GM18861 (cell line): ENCODE data around the gene RAP2C.

Experiments
- ATAC-seq: cut with Tn5 transposase; IDR thresholded peaks from one replicate; pipeline ENCODE4 v1.9.1; 2021; ENCODE audit not compliant: unreplicated experiment

The RAP2C gene

DNA sequence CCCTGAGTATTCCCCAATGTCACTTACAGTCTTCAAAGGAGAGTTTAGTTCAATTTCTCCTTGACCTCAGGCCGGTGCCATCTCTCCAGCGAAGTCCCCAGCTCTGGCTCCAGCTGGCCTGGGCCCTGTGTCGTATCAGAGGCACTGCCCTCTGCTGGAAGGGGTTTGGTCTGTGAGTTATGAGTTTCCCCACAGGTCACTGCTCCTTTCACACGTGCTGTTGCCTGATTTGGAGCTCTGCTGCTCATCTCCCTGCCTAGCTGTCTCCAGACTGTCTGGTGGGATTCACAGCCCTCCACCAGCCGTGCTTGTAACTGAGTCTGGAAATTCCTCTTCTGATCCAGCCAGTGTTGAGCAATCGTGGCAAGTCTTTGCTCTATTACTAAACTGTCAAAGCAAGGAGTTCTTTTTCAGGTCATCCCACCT lies at the start of gene RAP2C:
RAP2C (minus strand) TSS at position 105 of the 426 bp plus-strand sequence. CDS start 2,179 bp downstream, outside the sequence.
- peak; percentile 70 for ATAC-seq

DNA sequence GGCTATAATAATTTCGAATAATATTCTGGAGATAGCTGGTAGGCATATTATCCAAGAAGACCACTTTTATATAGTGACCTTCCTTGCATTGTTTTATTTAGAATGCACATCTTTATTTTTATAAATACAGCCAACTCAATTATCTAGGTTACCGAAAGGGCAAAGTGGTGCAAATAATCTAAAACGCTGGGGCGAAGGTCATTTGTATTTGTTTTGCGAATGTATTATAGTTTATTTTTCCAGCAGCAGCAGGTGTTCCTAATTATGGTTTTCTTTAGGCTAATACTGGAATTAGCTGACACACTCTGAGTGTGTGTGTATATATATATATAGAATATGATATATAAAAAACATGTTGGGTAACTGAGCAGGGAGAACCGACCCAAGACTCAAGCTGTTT lies 48.1 kb upstream of the RAP2C start:
- no peak for ATAC-seq

DNA sequence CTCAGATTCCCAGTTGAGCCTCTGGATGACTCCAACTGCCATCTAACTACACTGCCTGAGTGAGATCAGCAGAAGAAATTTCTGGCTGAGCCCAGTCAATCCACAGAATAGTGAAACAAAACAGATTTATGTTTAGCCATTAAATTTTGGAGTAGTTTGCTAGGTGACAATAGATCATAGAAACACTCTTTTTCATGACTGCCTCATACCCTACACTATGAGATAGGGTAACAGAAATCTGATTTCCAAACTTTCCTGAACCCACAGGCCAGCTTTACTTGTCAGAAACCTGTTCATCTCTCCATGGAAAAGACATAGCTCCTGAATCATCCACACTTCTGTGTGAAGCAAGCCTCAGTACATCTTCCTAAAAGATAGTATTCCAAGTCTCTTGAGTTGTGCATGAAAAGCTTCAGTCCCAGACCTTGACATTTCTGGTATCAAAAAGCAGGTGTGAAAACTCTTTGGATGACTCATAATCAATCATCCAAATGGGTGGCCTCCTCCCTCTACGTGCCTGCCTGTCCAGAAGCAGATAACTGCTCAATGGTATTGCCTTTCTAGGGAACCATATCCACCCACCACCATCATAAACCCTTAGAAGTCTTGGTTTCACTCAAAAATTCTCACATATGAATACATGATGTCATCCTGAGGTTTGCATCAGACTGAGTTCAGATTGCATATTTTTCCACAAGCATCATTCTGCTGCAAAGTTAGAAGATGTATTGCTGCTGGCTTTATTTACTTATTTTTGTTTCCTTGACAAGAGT lies 47.5 kb upstream of the RAP2C start:
- no peak for ATAC-seq

DNA sequence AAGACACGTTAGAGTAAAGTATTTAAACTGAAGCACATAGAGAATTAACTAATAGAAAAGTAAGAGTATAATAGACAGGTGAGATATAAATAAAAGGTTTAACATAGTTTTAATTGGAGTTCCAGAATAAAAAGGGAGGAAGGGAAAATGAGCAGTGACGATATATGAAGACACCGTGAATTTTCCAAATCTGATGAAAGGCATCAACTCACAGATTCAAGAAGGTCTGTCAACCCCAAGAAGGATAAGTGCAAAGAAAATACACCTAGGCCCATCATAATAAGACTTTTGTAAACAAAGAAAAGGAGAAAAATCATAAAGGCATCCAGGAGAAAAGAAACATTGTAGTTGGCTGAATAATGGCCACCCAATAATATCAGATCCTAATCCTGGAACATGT lies 43.9 kb upstream of the RAP2C start:
- no peak for ATAC-seq

DNA sequence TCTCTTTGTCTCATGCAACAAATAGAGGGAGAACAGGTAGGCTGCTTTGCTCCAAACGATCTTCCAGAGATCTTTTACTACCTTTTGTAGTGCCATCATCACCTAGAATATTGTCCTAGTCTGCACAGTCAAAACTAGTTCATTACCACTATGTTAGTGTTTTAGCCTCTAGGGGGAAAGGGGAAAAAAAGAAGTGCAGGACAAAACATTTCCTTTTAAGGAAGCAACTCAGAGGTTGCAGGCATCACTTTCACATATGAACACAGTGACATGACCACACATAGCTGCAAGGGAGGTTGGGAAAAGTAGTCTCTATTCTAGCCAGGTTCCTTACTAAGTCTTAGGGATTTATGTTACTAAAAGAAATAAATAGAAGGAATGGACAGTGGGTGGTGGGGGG lies 39.3 kb upstream of the RAP2C start:
- ATAC-seq = no peak

DNA sequence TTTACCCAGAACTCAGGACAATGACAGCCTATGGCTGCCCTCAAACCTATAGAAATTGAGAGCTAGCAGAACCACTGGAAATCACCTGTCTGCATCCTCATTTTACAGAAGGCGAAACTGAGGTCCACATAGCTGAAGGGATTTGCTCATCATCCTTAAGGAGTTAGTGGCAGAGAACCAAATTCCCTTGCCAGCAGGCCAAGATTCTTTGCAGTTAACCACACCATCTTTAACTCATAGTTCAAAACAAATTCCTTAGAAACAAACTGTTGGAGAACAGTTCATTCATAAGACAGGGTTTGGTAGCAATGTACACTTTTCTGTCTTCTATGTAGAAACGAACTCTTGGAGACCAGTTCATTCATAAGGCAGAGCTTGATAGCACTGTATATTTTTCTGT lies 37.9 kb upstream of the RAP2C start:
- no peak for ATAC-seq

DNA sequence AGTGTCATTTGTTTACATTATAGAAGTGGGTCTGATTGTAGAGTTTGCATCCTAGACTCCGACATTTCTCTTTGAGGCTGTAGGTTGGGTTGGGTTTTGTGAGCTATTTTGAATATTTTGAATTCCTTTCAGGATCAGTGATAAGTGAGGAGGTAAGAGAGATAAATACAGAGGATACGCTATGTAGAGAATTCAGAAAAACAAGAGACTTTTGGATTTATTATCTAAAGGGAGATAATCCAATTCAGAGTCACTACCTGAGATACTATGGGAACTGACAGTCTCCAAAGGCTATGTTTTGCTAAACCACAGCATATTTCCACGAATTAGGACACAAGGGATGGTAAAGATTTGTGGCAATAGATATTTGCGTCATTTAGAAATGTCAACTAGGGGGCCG lies 16.9 kb upstream of the RAP2C start:
- ATAC-seq = no peak

DNA sequence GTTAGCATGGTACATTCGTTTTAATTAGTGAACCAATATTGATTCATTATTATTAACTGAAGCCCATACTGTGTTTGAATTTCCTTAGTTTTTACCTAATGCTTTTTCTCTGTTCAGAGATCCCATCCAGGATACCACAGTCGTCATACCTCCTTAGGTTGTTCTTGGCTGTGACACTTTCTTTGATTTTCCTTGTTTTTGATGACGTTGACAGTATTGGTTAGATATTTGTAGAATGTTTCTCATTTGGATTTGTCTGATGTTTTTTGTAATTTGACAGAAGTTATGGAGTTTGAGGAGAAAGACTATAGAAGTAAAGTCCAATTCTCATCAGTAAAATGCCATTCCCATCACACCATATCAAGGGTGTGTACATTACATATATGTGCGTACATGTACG lies 16.2 kb upstream of the RAP2C start:
- no peak for ATAC-seq

DNA sequence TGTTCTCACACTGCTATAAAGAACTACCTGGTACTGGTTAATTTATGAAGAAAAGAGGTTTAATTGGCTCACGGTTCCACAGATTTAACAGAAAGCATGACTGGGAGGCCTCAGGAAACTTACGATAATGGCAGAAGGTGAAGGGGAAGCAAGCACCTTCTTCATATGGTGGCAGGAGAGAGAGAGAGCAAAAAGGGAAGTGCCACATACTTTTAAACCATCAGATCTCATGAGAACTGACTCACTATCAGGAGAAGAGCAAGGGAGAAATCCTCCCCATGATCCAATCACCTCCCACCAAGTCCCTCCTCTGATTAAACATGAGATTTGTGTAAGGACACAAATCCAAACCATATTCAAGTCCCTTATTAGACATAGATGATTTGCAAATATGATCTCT lies 12.3 kb upstream of the RAP2C start:
- no peak for ATAC-seq

DNA sequence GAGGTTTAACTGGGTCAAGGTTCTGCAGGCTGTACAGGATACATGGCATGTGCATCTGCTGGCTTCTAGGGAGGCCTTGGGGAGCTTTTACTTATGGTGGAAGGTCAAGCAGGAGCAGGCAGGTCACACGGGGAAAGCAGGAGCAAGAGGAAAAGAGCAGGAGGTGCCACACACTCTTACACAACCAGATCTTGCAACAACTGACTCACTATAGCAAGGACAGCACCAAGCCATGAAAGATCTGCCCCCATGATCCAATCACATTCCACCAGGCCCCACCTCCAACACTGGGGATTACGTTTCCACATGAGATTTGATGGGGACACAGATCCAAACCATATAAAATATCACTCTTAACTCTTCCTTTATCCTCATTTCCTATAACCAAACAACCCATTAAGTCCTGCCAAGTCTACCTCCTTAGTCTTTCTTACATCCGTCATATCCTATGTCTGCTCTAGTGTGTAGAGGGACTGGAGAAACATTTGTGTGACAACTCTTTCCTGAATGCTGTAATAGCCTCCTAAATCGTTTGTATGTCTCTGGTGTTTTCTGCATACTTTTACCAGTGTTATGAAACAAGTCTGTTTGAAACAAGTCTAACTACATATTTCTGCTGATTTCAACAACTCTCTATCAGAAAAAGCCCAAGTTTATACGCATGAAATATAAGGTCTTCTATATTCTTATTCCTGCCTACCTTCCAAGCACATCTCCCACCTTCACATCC lies 8.3 kb upstream of the RAP2C start:
- no peak for ATAC-seq

DNA sequence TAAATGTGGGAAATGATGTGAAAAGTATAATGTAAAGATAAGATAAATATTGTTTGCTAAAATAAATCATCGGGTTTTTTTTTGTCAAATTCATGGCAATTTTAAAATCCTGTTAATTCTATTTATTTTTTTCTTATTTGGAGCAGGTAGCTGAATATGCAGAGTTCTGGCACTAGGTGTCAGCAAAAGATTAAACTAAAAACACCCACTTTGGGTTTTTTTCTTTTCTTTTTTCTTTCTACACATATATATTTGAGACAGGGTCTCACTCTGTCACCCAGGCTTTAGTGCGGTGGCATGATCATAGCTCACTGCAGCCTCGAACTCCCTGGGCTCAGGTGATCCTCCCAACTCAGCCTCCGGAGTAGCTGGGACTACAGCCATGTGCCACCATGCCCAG lies 6.9 kb upstream of the RAP2C start:
- no peak for ATAC-seq

DNA sequence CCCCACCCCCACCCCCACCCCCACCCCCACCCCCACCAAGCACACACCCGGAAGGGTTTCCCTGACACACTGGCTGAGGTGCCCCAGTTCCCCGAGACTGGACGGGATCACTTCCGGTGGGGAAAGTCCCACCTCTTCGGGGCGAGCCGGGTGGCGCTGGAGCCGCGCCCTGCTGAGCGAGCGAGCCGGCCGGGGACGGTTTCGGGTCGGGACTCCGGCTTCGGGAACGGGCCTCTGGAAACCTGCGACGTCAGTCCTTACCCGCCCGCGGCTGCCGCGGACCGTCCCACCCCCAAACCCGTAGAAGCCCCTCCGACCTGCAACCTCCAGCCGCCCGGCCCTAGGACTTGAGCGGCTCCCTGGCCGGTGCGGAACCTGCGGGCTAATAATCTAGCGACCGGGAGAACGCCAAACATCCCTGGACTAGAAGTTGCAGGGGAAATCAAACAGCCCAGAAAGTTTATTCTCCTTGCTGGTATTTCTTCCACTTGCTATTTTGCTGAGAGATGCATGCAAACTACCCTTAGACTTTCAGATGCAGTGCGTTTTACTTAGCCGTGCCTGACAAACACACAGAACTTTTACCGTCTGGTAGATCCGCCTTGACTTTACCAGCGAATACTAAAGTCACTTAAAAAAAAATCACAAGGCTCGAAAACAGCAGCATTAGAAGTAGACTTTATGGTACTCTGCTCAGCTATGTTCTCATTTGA lies 991 bp downstream of the RAP2C start:
- ATAC-seq = peak; percentile 30

DNA sequence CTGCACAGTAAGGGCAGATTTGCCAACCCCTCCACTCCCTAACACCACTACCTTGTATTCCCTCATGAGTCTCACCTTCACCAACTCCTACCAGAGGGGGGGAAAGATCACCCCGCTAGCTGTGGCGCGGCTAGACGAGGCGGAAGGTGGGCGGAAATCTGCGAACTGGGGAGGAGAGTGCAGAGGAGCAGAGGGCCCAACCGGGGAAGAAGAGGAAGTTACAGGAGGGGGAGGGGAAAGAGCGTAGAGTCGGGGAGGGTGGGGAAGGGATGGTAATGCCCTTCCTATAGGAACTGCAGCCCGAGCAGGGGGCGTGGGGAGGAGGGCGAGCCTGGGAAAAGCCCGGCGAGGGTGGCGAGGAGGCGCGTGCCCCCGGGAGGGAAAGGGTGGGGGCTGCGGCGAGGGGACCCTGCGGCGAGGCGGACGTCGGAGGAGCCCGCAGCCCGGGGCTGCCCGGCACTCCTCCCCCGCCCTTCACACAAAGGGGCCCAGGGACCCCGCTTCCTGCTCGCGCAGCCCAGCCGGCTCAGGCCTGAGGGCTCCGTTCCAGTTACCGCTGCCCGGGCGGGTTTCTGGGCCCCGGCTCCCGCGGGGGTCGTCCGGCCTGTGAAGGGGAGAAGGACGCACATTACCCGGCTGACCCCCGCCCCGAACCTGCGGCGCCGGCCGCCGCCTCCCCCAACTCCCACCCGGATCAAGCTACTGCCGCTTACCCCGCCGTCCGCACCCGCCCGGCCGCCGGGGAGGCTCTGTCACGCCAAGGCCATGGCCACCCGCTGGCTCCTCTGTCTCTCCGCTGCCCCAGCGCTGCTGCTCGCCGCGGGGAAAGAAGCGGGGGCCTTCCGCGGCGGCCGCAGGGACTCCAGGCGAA lies 1.8 kb downstream of the RAP2C start:
- ATAC-seq = peak; percentile 37

DNA sequence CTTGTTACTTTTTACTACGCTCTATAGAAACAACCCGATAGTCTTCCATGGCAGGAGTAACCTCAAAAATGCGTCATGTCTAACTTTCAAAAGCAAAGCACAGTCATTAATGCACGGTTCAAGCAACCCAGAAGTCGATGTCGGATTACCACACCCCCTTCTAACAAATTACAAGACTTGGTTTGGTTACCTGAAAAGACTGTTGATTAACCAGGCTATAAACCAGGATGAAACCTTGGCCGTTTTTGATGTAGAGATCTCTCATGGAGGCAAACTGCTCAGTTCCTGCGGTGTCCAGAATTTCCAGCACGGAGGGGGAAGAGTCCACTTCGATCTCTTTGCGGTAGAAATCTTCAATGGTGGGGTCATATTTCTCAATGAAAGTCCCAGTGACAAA lies 2.4 kb downstream of the RAP2C start:
- ATAC-seq = no peak

DNA sequence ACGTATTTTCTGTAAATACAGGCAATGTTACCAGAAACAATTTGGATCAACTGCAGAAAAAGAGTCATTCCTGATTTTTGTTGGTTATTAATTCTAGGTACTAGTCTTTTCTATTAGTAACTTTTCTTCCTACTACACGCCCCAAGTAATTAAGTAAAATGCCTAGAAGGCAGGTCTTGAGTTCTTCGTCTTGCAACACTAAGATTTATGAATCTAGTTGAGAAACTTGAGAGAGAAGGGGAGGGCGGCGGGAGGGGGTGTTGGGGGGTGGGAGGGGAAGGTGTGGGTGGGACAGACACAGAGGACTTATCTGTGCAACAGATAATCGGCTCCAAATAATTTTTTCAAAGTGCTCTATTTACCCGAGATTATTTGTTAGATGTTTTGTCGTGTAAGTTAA lies 3.0 kb downstream of the RAP2C start:
- no peak for ATAC-seq

DNA sequence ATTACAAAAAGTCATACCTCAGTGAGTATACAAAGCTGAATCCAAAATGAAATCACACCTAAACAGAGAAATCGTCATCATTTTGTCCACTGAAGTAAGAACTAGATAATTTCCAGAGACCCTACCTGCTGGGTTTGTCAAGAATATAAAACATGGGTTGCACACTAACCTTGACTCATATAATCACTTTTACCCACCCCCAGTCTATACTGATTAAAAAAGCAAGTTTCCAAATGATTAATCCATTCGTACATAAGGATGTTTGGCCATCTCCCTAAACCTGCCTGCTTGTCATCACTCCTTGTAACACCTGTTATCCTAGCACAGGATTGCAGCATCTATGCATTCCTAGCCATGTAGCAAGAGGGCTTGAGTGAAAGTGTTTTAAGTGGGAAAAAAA lies 4.7 kb downstream of the RAP2C start:
- ATAC-seq = no peak

DNA sequence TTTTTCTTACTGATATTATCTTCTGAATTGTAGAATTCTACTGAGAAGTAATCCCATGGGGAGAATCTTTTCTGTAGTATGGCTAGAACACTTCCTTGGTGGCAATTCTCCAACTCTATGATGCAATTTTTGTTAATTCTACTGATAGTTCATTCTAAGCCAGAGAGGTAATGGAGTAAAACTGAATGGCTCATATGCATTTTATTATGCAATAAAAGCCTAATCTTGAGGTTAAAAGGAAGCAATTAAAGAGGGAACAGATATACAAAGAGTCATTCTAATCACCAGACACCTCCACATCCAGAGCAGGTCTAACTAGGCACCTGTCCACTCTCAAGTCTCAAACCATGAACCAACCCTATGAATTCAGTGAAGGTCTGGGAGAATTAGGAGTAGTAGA lies 9.7 kb downstream of the RAP2C start:
- no peak for ATAC-seq

DNA sequence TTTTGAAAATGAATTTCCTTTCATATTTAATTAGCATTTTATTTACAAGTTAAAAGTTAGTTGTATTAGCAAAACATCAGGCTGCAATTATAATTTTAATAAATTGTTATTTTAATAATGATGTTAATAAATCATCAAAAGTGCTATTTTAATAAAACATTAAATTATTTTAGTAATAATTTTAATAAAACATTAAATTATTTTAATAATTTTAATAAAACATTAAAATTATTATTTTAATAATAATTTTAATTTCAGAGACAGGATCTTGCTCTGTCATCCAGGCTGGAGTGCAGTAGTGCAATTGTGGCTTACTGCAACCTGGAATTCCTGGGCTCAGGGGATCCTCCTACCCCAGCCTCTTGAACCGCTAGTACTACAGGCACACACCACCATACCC lies 10.8 kb downstream of the RAP2C start:
- ATAC-seq = no peak

DNA sequence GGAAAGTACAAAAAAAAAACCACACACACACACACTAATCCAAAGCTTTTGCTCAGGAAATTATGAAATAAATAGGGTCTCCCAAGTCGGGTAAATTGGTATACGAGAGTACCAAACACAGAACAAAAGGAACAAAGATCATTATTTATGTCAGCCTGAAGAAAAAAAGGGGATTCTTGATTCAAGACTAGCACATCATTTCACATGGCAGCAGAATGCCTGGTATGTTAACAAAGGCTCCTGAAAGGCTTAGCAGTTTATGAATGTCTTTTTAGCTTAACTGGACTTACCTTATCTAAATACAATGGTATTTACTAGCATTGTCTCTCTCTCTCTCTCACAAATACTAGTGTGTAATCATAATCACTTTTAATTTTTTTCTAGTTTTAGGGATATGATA lies 11.3 kb downstream of the RAP2C start:
- no peak for ATAC-seq

DNA sequence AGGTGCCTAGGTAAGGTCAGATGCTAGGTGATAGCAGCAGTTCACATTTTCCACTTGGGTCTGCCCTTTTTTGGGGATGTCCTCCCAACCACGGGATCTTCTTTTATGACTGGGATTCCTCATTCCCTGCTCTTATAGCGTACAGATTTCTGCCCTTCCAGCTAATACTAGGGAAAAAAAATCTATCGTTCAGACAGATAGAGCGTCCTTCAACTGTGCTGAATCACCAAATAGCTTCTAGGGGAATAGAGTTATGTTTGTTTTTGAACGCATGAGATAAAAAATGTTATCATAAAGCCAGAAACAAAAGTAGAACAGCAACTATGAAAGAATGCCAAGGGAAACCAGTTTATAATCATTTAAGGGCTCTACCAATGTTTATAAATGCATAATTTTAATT lies 13.0 kb downstream of the RAP2C start:
- ATAC-seq = no peak

DNA sequence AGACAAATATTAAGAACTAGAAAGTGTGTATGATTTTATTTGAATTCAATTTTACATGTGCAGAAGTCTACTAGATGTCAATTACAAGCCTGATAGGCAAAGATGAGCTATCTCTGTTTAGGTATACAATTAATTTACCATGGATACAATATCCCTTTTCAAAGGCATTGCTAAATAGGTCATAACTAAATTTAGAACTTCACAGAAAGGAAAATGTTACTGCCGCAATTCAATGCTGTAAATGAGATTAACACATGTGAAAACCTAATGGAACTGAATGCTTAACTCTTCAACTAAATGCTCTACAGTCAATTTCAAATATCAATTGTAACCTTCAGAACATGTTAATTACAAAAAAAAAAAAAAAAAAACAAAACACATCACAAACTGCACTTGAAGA lies 14.6 kb downstream of the RAP2C start:
- no peak for ATAC-seq
